Measurements from ENCODE around the gene OR6B1. TPM values are rescaled to one million over a fixed set of nuclear protein-coding genes. Genes with fewer than 3 reads are reported as not detected.

Gene OR6B1
- total and polyA plus RNA-seq, 2 donors (not counting 3 experiments of a cell fraction or from before 2014, with no cell fraction given) = not detected

GRCh38 chr7:143979359-143979758 is 20.8 kb upstream of the OR6B1 start:
- dilution Hi-C loops (cut with MboI; ENCODE audit: extremely low pct_ligation_motif_present, low sequenced_read_pairs) = no loop called here
- Histone ChIP-seq H3K4me2 (ENCODE audit: insufficient read depth, low read length) (peak overlapping the region; percentile 48), H3K9ac (replicated peaks; ENCODE audit: extremely low read depth, insufficient read depth, low read length) (no peak overlapping the region), H3K9me1 (replicated peaks; ENCODE audit: control insufficient read depth, extremely low read depth, insufficient read depth, low read length) (no peaks in the 10 kb centered on the region), H3K4me3 (replicated peaks in 1 of 3; ENCODE audit: insufficient read depth in 1 of 3, low read depth in 1 of 3, low read length in 3 of 3) (no peak overlapping the region), H3K27me3 (ENCODE audit: control insufficient read depth in 2 of 2, insufficient read depth in 2 of 2, low read length in 2 of 2) (no peaks in the 10 kb centered on the region), H2AFZ (ENCODE audit: low read depth, low read length) (no peak overlapping the region), H3K9me3 (replicated peaks; ENCODE audit: control insufficient read depth, insufficient read depth, low read length) (no peaks in the 10 kb centered on the region), H3K27ac (ENCODE audit: insufficient read depth, low read depth, low read length) (peak overlapping the region; percentile 38), H3K4me1 (ENCODE audit: control insufficient read depth, extremely low read depth, insufficient read depth, low read length) (peaks cover 18% of the 10 kb centered on the region), H3K36me3 (ENCODE audit: control insufficient read depth in 2 of 2, extremely low read depth in 1 of 2, insufficient read depth in 2 of 2, low read length in 2 of 2) (no peaks in the 10 kb centered on the region), H4K20me1 (replicated peaks; ENCODE audit: control insufficient read depth, extremely low read depth, insufficient read depth, low read length) (no peaks in the 10 kb centered on the region), H3K79me2 (ENCODE audit: control insufficient read depth, insufficient read depth, low read length) (no peaks in the 10 kb centered on the region)
- CTCF ChIA-PET = no interaction called here
- no TSS peak for BruUV-seq (replicated peaks)
- intact Hi-C loops (cut with micrococcal nuclease) = loop anchor here (1.0 kb wide), 1 partner anchor 77 kb away; the partner anchor contains the start of gene TCAF1
- peak; percentile 72 for FAIRE-seq
- POLR2A ChIA-PET = no interaction called here
- peak; percentile 38 for DNase-seq (ENCODE audit: low read depth, low spot score)
- peak; percentile 68 for TF ChIP-seq JUN (IDR thresholded peaks at IDR 0.05; ENCODE audit: borderline replicate concordance, insufficient read depth, insufficient read length, low read depth)
- no peak for TF ChIP-seq POLR2A (IDR thresholded peaks at IDR 0.05; ENCODE audit: low read depth, low read length)
- peak; percentile 31 for TF ChIP-seq FOS (IDR thresholded peaks at IDR 0.05; ENCODE audit: borderline replicate concordance, insufficient read depth, low read length)

- Histone ChIP-seq H2AFZ (ENCODE audit: low read depth, low read length) (no peak overlapping the region), H3K9me3 (replicated peaks; ENCODE audit: control insufficient read depth, insufficient read depth, low read length) (no peaks in the 10 kb centered on the region), H3K27me3 (ENCODE audit: control insufficient read depth in 2 of 2, insufficient read depth in 2 of 2, low read length in 2 of 2) (no peaks in the 10 kb centered on the region), H3K79me2 (ENCODE audit: control insufficient read depth, insufficient read depth, low read length) (no peaks in the 10 kb centered on the region), H3K9ac (replicated peaks; ENCODE audit: extremely low read depth, insufficient read depth, low read length) (no peak overlapping the region), H3K27ac (ENCODE audit: insufficient read depth, low read depth, low read length) (peak overlapping the region; percentile 38), H3K4me2 (ENCODE audit: insufficient read depth, low read length) (peak overlapping the region; percentile 10), H3K4me1 (ENCODE audit: control insufficient read depth, extremely low read depth, insufficient read depth, low read length) (peaks cover 18% of the 10 kb centered on the region), H3K4me3 (replicated peaks in 1 of 3; ENCODE audit: insufficient read depth in 1 of 3, low read depth in 1 of 3, low read length in 3 of 3) (no peak overlapping the region), H3K36me3 (ENCODE audit: control insufficient read depth in 2 of 2, extremely low read depth in 1 of 2, insufficient read depth in 2 of 2, low read length in 2 of 2) (no peaks in the 10 kb centered on the region), H3K9me1 (replicated peaks; ENCODE audit: control insufficient read depth, extremely low read depth, insufficient read depth, low read length) (no peaks in the 10 kb centered on the region), H4K20me1 (replicated peaks; ENCODE audit: control insufficient read depth, extremely low read depth, insufficient read depth, low read length) (no peaks in the 10 kb centered on the region)
- no peak for TF ChIP-seq FOS (IDR thresholded peaks at IDR 0.05; ENCODE audit: borderline replicate concordance, insufficient read depth, low read length)
- no peak for TF ChIP-seq JUN (IDR thresholded peaks at IDR 0.05; ENCODE audit: borderline replicate concordance, insufficient read depth, insufficient read length, low read depth)
- TF ChIP-seq MYC (IDR thresholded peaks at IDR 0.05; ENCODE audit: low read depth, low read length) = no peak
- no peak for TF ChIP-seq CTCF (IDR thresholded peaks at IDR 0.05; ENCODE audit: extremely low read depth in 1 of 2, insufficient read depth in 1 of 2, low read depth in 1 of 2, low read length in 2 of 2)
- no peak for TF ChIP-seq POLR2A (IDR thresholded peaks at IDR 0.05; ENCODE audit: low read depth, low read length)
- TF ChIP-seq GATA2 (IDR thresholded peaks at IDR 0.05; ENCODE audit: insufficient read depth, insufficient read length, low read depth, low read length) = no peak
- TF ChIP-seq POLR2AphosphoS5 (IDR thresholded peaks at IDR 0.05; ENCODE audit: insufficient read depth, low read depth, low read length) = no peak
- TF ChIP-seq EZH2 (IDR thresholded peaks at IDR 0.05; ENCODE audit: borderline replicate concordance, low read depth, low read length, severe bottlenecking) = no peak
- TF ChIP-seq MAX (IDR thresholded peaks at IDR 0.05; ENCODE audit: insufficient read depth, insufficient read length) = no peak
- no peak for FAIRE-seq
- CTCF ChIA-PET = no interaction called here
- POLR2A ChIA-PET = no interaction called here
- intact Hi-C loops (cut with micrococcal nuclease) = loop anchor here (1.0 kb wide), 1 partner anchor 78 kb away; the partner anchor contains the start of gene TCAF1
- no peak for DNase-seq (ENCODE audit: low read depth, low spot score)
- dilution Hi-C loops (cut with MboI; ENCODE audit: extremely low pct_ligation_motif_present, low sequenced_read_pairs) = no loop called here
- BruUV-seq (replicated peaks) = no TSS peak
Measured at GRCh38 chr7:143979998-143980397, 20.1 kb upstream of the OR6B1 start.
